ENCODE measurements around the gene MYL7.
A peak's percentile ranks its signal among the peaks of the same experiment; 100 is the strongest.

The MYL7 gene

DNA sequence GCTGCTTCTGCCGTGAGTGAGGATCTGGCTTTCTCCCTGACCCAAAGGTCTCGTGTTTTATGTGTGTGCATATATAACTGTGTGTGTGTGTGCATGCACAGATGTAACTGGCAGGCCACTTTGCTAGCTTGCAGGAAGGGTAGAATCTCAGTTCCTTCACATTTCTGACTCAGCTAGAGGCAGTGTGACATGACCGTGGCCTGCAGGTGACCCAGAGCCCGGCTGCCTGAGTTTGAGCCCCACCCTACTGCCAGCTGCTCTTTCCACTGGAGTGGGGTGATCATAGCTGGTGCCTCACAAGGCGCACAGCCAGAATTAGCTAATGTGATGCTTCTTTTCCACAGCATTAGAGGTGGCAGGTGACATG is 9.3 kb upstream of the MYL7 start:
- H3K27me3 ChIP-seq (ENCODE audit: control insufficient read depth, insufficient read depth, low read length), result peaks cover under 1% of the 10 kb centered on the region; the same call in 1 of the 2 replicates
- H3K27ac ChIP-seq (ENCODE audit: low read length), result no peak overlapping the region
- no peak for DNase-seq (ENCODE audit: low read depth, low spot score)
- H3K4me1 ChIP-seq (ENCODE audit: control insufficient read depth, insufficient read depth, low read length), result peaks cover 3% of the 10 kb centered on the region
- no peaks in the 10 kb centered on the region for H3K36me3 ChIP-seq (ENCODE audit: control insufficient read depth, insufficient read depth, low read length)
- WGBS (ENCODE audit: insufficient coverage, insufficient read length), result no CpG with 5 or more reads among the region's 5 CpGs
- H3K9me3 ChIP-seq (ENCODE audit: control insufficient read depth, insufficient read depth, low read length), result no peaks in the 10 kb centered on the region
- no peak overlapping the region for H3K4me3 ChIP-seq (ENCODE audit: low read length)

- DNase-seq (ENCODE audit: low read depth, low spot score), result no peak
Measured at GRCh38 chr7:44149571-44150465, 8.7 kb upstream of the MYL7 start.

DNA sequence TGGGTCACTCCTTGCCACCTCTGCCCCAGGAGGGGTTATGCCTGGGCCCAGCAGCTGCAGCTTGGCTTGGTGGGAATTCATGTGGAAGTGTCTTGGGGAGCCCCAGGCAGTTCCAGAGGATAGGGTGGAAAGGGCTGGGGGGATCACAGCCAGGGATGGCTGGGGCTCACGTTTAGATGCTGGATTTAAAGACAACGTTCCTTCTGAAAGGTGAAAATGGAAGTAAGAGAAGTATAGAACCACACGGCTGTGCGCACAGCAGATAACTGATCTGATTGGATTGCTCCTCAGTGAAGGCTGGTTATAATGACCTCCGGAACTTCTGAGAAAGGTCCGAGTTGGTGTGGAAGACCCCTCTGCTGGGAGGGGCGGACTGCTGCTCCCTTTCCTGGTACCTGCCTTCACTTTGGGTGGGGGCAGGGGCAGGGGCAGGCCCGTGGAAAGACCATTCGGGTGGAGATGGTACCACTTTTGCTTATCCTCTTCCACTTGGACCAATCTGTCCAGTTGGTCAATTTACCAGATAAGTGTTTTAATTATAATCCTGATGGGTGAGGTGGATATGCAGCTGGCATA is 7.9 kb upstream of the MYL7 start:
- Histone ChIP-seq H3K4me3 (ENCODE audit: low read length) (no peak overlapping the region), H3K9me3 (ENCODE audit: control insufficient read depth, insufficient read depth, low read length) (no peaks in the 10 kb centered on the region), H3K27me3 (ENCODE audit: control insufficient read depth, insufficient read depth, low read length) (peaks cover 8% of the 10 kb centered on the region; the same call in 1 of the 2 replicates), H3K4me1 (ENCODE audit: control insufficient read depth, insufficient read depth, low read length) (peaks cover 7% of the 10 kb centered on the region), H3K27ac (ENCODE audit: low read length) (no peak overlapping the region), H3K36me3 (ENCODE audit: control insufficient read depth, insufficient read depth, low read length) (no peaks in the 10 kb centered on the region)
- no CpG with 5 or more reads among the region's 9 CpGs for WGBS (ENCODE audit: insufficient coverage, insufficient read length)
- no peak for DNase-seq (ENCODE audit: low read depth, low spot score)

More at GRCh38 chr7:44149571-44150465, 8.7 kb upstream of the MYL7 start:
- no peaks in the 10 kb centered on the region for H3K9me3 ChIP-seq (ENCODE audit: control insufficient read depth, insufficient read depth, low read length)
- no CpG with 5 or more reads among the region's 18 CpGs for WGBS (ENCODE audit: insufficient coverage, insufficient read length)
- H3K27me3 ChIP-seq (ENCODE audit: control insufficient read depth, insufficient read depth, low read length), result peaks cover 6% of the 10 kb centered on the region; the same call in 1 of the 2 replicates
- H3K36me3 ChIP-seq (ENCODE audit: control insufficient read depth, insufficient read depth, low read length), result no peaks in the 10 kb centered on the region
- no peak overlapping the region for H3K4me3 ChIP-seq (ENCODE audit: low read length)
- peaks cover 7% of the 10 kb centered on the region for H3K4me1 ChIP-seq (ENCODE audit: control insufficient read depth, insufficient read depth, low read length)
- no peak overlapping the region for H3K27ac ChIP-seq (ENCODE audit: low read length)

DNA sequence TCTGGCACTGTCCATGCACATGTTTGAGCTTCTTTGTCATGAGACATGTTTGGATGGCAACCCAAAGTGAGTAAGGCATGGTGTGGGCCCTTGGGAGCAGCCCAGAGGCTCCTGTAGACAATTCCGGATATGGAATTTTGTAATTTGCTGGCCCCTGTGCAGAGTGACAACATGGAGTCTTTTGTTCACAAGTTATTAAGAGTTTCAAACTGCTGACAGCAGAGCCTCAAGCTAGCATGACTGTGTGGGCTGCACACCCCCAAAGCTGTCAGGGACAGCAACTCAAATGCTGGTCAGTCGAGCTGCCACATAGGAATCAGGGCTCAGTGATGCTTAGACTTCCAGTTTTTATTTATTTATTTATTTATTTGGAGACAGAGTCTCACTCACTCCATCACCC is 7.0 kb upstream of the MYL7 start:
- no peaks in the 10 kb centered on the region for H3K9me3 ChIP-seq (ENCODE audit: control insufficient read depth, insufficient read depth, low read length)
- WGBS (ENCODE audit: insufficient coverage, insufficient read length), result no CpG with 5 or more reads among the region's 2 CpGs
- H3K27ac ChIP-seq (ENCODE audit: low read length), result no peak overlapping the region
- peaks cover 8% of the 10 kb centered on the region; the same call in 1 of the 2 replicates for H3K27me3 ChIP-seq (ENCODE audit: control insufficient read depth, insufficient read depth, low read length)
- no peak for DNase-seq (ENCODE audit: low read depth, low spot score)
- H3K36me3 ChIP-seq (ENCODE audit: control insufficient read depth, insufficient read depth, low read length), result no peaks in the 10 kb centered on the region
- H3K4me1 ChIP-seq (ENCODE audit: control insufficient read depth, insufficient read depth, low read length), result peaks cover 7% of the 10 kb centered on the region
- no peak overlapping the region for H3K4me3 ChIP-seq (ENCODE audit: low read length)

DNA sequence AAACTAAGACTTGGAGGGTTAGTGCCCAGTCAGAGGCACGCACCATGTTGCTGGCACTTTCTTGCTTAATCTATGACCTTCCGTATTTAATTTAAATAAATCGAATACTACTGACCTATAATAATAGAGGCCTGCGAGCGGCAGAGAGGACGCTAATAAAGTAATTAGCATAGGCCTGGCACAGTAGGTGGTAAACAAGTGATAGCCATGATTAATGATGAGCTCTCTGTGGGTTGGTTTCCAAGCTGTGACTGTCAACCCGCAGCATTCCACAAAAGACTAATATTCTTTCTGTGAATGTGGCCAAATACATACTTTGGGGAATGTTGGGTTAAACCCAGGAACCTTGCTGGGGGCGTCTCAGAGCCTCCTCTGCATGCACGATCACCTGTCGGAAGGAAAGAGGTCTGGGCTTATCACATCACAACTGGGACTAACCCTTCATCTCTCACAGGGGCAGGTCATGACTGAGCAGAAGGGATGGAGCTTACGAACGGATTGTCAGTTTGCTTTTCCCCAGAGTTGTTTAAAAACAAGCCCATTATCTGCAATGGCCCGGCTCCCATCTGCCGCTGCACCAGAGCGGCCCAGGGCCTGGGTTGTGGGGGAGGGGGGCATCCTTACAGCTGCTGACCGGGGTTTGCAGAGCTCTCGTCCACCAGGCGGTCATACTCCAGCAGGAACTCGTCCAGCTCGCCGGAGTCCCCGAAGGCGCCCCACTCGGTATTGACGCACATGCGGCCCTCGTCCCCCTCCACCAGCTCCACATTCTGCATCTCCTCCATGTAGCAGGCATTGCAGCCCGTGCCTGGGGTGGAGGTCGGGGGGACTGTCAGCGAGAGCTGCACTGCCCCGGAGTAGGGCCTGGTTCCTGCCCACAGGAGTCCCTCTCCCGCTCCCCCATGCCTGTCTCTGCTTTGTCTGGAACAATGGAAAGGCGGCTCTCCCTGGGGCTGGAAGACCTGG is 6.2 kb upstream of the MYL7 start:
- H3K4me3 ChIP-seq (ENCODE audit: low read length), result no peak overlapping the region
- no peaks in the 10 kb centered on the region for H3K36me3 ChIP-seq (ENCODE audit: control insufficient read depth, insufficient read depth, low read length)
- H3K4me1 ChIP-seq (ENCODE audit: control insufficient read depth, insufficient read depth, low read length), result peaks cover 7% of the 10 kb centered on the region
- H3K27ac ChIP-seq (ENCODE audit: low read length), result no peak overlapping the region
- DNase-seq (ENCODE audit: low read depth, low spot score), result no peak
- H3K9me3 ChIP-seq (ENCODE audit: control insufficient read depth, insufficient read depth, low read length), result no peaks in the 10 kb centered on the region
- peaks cover 8% of the 10 kb centered on the region; the same call in 1 of the 2 replicates for H3K27me3 ChIP-seq (ENCODE audit: control insufficient read depth, insufficient read depth, low read length)
- WGBS (ENCODE audit: insufficient coverage, insufficient read length), result no CpG with 5 or more reads among the region's 33 CpGs

GRCh38 chr7:44145969-44146911 is 5.1 kb upstream of the MYL7 start:
- WGBS (ENCODE audit: insufficient coverage, insufficient read length), result no CpG with 5 or more reads among the region's 65 CpGs
- H3K9me3 ChIP-seq (ENCODE audit: control insufficient read depth, insufficient read depth, low read length), result no peaks in the 10 kb centered on the region
- peaks cover 8% of the 10 kb centered on the region; the same call in 1 of the 2 replicates for H3K27me3 ChIP-seq (ENCODE audit: control insufficient read depth, insufficient read depth, low read length)
- peak overlapping the region; percentile 21; the same call in 1 of the 2 replicates for H3K4me3 ChIP-seq (ENCODE audit: low read length)
- no peaks in the 10 kb centered on the region for H3K36me3 ChIP-seq (ENCODE audit: control insufficient read depth, insufficient read depth, low read length)
- H3K4me1 ChIP-seq (ENCODE audit: control insufficient read depth, insufficient read depth, low read length), result peaks cover 7% of the 10 kb centered on the region
- no peak overlapping the region for H3K27ac ChIP-seq (ENCODE audit: low read length)
- DNase-seq (ENCODE audit: low read depth, low spot score), result peak; percentile 55

DNA sequence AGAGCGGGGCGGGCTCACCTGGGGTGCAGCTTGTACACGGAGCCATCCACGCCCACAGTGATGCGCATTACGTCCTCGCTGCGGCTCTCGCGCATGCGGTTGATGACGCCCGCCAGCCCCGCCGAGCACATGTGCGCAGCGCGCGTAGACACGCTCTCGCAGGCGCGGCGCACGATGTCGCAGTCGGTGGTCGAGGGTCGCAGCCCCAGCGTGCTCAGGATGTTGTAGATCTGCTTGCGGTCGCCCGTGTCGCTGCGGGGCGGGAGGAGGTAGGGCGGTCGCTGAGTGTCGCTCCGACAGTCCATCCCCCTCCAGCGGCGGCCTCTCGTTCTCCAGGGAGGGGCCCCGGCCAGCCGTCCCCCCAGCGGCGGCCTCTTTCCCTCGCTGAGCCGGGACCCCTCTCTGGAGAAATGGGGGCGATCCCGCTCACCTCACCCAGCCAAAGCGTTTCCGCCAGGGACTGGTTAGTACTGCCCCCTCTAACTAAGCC is 4.4 kb upstream of the MYL7 start:
- Histone ChIP-seq H3K27me3 (ENCODE audit: control insufficient read depth, insufficient read depth, low read length) (peaks cover 8% of the 10 kb centered on the region; the same call in 1 of the 2 replicates), H3K4me1 (ENCODE audit: control insufficient read depth, insufficient read depth, low read length) (peaks cover 7% of the 10 kb centered on the region), H3K4me3 (ENCODE audit: low read length) (peak overlapping the region; percentile 21; the same call in 1 of the 2 replicates), H3K9me3 (ENCODE audit: control insufficient read depth, insufficient read depth, low read length) (no peaks in the 10 kb centered on the region), H3K27ac (ENCODE audit: low read length) (no peak overlapping the region), H3K36me3 (ENCODE audit: control insufficient read depth, insufficient read depth, low read length) (no peaks in the 10 kb centered on the region)
- no CpG with 5 or more reads among the region's 53 CpGs for WGBS (ENCODE audit: insufficient coverage, insufficient read length)
- DNase-seq (ENCODE audit: low read depth, low spot score), result no peak

DNA sequence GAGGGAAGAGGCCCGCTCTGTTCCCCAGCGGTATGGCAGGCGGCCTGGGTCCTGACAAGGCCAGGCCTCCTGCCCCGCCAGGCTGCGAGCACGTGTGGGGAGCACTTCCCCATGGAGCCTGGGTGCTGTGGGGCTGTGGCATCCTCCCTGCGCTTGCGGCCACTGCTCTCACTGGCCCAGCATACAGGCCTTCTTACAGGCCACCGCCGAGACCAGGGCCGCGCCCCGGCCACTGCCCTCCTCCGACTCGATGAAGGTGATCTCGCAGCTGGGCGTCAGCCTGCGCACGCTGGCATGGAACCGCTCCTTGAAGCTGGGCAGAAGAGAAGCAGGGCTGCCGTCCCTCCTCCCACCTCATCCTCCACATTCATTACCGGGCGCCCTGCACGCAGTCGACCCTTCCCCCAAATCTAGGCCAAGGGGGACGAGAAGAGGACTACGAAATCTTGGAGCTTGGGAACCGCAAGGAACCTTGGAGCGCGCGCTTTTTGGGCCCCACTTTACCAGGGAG is 3.9 kb upstream of the MYL7 start:
- Histone ChIP-seq H3K27ac (ENCODE audit: low read length) (no peak overlapping the region), H3K9me3 (ENCODE audit: control insufficient read depth, insufficient read depth, low read length) (no peaks in the 10 kb centered on the region), H3K4me1 (ENCODE audit: control insufficient read depth, insufficient read depth, low read length) (peaks cover 7% of the 10 kb centered on the region), H3K4me3 (ENCODE audit: low read length) (peak overlapping the region; percentile 21; the same call in 1 of the 2 replicates), H3K27me3 (ENCODE audit: control insufficient read depth, insufficient read depth, low read length) (peaks cover 8% of the 10 kb centered on the region; the same call in 1 of the 2 replicates), H3K36me3 (ENCODE audit: control insufficient read depth, insufficient read depth, low read length) (no peaks in the 10 kb centered on the region)
- WGBS (ENCODE audit: insufficient coverage, insufficient read length), result no CpG with 5 or more reads among the region's 31 CpGs
- no peak for DNase-seq (ENCODE audit: low read depth, low spot score)

- no peaks in the 10 kb centered on the region for H3K36me3 ChIP-seq (ENCODE audit: control insufficient read depth, insufficient read depth, low read length)
- H3K4me1 ChIP-seq (ENCODE audit: control insufficient read depth, insufficient read depth, low read length), result peaks cover 7% of the 10 kb centered on the region
- DNase-seq (ENCODE audit: low read depth, low spot score), result no peak
- no CpG with 5 or more reads among the region's 6 CpGs for WGBS (ENCODE audit: insufficient coverage, insufficient read length)
- no peaks in the 10 kb centered on the region for H3K9me3 ChIP-seq (ENCODE audit: control insufficient read depth, insufficient read depth, low read length)
- H3K27ac ChIP-seq (ENCODE audit: low read length), result no peak overlapping the region
- H3K4me3 ChIP-seq (ENCODE audit: low read length), result no peak overlapping the region
- peaks cover 8% of the 10 kb centered on the region; the same call in 1 of the 2 replicates for H3K27me3 ChIP-seq (ENCODE audit: control insufficient read depth, insufficient read depth, low read length)
Measured at GRCh38 chr7:44144426-44144967, 3.4 kb upstream of the MYL7 start.

All from iPS DF 6.9 (cell line).